Left colon (tissue), 2 donors: ENCODE measurements around the gene SGSM1. TPM values are rescaled to one million over a fixed set of nuclear protein-coding genes. Genes with fewer than 3 reads are reported as not detected.

ENCODE experiments used
- ATAC-seq: fragments of 200-7000 bp; cut with Tn5 transposase; one replicate; pipeline ENCODE4 v1.9.1; 2020; ENCODE audit warnings: mild to moderate bottlenecking, moderate library complexity
- DNase-seq, 2 donors: peaks; one replicate each; pipeline ENCODE4 v3.0.0-alpha.2; 2020
- intact Hi-C, 2 donors: fragments of 100-400 bp; cut with DNase I in 1 of 2; cut with micrococcal nuclease in 1 of 2; formaldehyde crosslinking; loops; one replicate each; pipeline versions ENCODE4 v1.11.2 to v1.14.0; 2022; cut with DNase I, micrococcal nuclease
- total RNA-seq, 2 donors: library from RNA; stranded (reverse); fragmentation: NEBNext Ultra II Directional; extraction: Animal tissue kit (Norgen Biotek cat#: 25700); gene quantifications; one replicate each; pipeline ENCODE4 v1.2.1, GENCODE V29; 2021
- donor health status: DM: no; HTN: no; CAD: no.
- donor health status: DM: yes; HTN: yes; CAD: no.

Gene SGSM1
- total RNA-seq, 2 donors from 2014 or later = 2.1 to 4.1 TPM

DNA sequence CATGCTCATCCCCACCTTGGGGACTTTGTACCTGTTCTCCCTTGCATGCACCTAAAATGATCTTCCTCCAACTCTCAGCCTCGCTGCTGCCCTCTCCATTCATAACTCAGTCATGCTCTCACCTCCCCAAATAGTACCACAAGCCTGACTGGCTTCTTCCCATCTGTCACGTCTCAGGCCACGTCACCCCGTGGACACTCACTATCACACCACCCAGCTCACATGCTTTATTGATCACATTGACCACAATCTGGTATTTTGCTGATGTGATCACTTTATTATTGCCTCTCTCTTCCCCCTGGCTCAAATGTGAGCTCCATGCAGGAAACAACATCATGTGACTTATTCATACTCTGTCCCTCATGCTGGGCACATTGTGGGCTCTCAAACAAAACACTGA is 9.2 kb upstream of the SGSM1 start:
- DNase-seq = no peak
- intact Hi-C loops = no loop called here
- no peak for ATAC-seq

DNA sequence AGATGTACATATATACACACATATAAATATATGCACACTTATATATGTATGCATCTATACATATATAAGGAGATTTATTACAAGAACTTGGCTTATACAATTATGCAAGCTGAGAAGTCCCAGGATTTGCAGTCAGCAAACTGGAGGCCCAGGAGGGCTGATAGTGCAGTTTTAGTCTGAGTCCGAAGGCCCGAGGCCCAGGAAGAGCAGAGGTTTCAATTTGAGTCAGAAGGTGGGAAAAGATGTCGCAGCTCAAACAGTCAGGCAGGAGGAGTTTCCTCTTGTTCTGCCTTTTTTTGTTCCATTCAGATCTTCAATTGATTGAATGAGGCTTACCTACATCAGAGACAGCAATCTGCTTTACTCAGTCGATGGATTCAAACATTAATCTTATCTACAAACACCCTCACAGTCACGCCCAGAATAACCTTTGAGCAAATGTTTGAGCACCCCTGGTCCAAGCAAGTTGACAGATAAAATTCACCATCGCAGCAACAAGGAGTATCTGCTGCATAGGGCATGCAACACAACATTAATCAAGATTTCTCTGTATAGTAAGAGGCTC is 4.0 kb upstream of the SGSM1 start:
- ATAC-seq (peak; percentile 15), DNase-seq (no peak)
- intact Hi-C loops = no loop called here

DNA sequence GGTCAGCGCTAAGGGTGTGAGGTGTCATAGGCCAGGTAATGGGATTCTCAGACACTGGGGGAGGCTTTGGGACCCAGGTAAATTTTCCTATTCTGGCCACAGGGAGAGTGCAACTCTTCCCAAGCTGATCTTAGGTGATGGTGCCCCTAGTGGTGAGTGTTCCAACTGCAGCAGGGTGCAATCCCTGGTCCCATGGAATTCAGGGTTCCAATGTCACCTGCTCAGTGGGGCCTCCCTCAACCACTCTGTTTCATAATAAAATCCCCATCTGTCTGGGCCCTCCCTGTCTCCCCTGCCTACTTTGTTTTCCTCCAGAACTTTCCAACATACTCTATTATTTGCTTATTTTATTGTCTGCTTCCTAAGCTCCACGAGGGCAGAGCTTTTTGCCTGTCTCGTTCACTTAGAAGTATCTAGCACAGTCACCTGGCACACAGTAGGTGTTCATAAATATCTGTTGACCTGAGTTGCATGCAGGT is 2.9 kb upstream of the SGSM1 start:
- ATAC-seq (peak; percentile 43), DNase-seq (peak; percentile 51 to 74)
- intact Hi-C loops = no loop called here

DNA sequence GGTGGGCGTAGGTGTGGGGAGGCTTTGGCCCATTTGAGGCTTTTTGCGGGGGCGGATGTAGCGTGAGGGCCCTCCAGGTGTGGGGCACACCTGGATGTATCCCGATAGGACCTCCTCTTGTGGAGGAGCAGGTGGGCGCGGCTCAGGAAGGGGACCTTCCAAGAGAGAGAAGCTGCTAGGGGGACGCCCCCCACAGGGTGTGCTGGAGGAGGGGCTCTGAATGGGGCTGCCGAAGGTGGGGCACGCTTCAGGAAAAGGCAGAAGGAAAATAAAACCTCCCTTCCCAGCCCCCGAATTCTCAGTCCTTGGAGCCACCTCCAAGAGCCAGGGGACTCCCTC is 621 bp downstream of the SGSM1 start:
- ATAC-seq = no peak
- intact Hi-C loops = no loop called here

DNA sequence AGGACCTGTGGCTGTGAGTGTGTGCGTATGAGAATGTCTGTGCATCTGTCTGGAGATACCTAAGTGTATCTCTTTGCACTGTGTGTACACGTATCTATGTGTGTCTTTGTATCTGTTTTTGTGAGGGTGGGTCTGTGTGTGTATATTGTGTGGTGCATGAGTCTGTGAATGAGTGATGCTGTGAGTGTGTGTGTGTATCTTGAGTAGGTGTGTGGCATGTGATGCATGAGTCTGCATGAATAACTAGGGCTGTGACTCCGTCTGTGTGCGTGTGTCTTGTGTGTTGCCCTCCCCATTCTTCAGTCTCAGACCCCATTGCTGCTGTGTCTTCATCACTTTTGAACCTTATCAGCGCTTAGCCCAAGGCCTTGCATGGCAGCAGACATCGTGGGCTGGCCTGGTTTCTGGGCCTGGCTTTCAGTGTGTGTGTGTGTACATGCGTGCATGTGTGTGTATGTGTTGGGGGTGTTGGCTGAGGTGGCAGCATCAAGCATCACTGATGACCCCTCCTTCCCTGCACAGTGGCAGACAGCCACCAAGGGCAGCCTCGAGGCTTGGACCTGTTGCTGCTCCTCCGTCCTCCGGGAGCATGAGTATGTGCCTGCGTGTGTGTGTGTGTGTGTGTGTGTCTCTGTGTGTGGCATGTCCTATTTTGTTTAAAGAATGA is 1.4 kb downstream of the SGSM1 start:
- ATAC-seq (no peak), DNase-seq (peak in 1 of 2 donors; percentile 29)
- intact Hi-C loops = no loop called here

More for the DNA sequence above, 621 bp downstream of the SGSM1 start:
- DNase-seq = no peak

DNA sequence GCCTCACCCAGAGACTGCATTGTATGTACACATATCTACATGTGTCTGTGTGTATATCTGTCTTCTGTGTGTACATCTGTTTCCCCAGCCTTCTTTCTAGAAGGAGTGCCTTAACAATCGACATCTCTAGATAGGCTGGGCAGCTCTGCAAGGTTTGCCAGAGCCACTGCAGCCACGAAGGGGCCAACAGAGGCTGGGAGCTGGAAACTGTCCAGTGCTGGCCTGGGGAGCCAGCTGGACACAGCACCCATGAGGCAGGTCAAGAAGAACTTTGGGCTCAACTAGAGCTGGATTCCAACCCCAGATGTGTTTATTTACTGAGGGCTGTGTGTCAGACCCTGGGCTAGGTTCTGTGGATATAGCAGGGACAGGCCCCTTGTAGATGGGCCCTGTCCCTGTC is 3.3 kb downstream of the SGSM1 start:
- intact Hi-C loops = no loop called here
- DNase-seq = no peak
- no peak for ATAC-seq

DNA sequence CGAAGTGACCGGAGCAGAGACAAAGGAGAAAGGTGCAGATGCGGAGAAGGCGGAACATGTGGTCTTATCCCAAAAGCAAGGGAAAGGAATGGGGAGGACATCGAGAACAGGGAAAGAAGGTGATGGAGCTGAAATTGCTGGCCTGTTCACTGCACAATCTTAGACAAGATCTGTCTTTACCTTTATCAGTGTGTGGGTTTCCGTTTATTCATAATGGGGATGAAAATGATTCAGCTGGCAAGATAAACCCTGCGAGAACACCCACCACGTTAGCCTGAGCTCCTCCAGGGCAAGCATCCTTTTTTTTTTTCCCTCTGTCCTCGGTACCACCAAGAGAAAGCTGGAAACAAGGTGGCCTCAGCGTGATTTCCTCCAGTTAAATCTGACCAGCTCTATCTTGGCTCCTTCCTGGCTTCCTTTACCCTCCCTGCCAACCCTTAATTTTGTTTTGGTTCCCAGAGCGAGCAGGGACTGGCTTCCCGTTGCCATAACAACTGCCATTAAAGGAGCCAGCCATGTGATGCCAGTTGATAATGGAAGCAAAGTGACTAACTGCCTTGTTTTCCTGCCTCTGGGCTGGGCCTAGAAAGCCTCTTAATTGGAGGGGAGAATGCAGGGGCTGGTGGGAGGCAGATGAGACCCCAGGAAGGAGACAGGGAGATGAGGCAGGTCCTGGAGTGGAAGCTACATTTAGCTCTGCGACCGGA is 4.2 kb downstream of the SGSM1 start:
- DNase-seq = no peak
- intact Hi-C loops = no loop called here
- ATAC-seq = no peak

DNA sequence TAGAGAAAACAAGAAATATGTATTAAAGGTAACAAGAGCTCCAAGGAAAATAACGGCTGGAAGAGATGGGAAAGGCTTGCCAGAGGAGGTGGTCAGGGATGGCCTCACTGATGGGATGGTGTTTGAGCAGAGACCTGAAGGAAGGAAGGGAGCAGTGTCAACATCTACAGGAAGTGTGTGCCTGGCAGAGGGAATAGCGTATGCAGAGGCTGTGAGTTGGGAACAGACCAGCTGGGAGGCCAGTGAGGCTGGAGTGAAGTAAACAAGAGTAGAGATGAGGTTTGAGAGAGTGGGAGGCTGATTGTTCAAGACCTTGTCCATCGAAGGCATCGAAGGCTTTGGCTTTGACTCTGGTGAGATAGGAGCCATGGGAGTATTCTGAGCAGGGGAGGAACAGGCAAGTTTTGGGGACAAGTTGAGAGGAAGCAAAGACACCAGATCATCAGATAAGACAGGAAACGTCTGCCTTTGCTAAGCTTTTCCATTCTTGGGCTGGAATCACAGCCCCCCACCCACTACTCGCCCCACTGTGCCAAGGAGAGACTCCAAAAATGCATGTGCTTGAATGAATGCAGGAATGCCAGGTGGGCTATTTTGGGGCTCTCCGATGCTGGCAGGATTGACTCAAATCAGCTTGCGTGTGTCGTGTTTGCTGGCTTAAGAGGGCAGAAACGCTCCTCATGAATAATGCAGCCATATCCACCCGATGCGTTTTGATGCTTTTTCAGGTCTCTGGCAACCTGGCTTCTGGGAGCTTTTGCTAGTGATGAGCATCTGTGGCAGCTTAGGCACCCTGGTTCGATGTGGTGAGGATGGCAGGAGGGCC is 7.2 kb downstream of the SGSM1 start:
- ATAC-seq = no peak
- intact Hi-C loops = no loop called here
- no peak for DNase-seq

DNA sequence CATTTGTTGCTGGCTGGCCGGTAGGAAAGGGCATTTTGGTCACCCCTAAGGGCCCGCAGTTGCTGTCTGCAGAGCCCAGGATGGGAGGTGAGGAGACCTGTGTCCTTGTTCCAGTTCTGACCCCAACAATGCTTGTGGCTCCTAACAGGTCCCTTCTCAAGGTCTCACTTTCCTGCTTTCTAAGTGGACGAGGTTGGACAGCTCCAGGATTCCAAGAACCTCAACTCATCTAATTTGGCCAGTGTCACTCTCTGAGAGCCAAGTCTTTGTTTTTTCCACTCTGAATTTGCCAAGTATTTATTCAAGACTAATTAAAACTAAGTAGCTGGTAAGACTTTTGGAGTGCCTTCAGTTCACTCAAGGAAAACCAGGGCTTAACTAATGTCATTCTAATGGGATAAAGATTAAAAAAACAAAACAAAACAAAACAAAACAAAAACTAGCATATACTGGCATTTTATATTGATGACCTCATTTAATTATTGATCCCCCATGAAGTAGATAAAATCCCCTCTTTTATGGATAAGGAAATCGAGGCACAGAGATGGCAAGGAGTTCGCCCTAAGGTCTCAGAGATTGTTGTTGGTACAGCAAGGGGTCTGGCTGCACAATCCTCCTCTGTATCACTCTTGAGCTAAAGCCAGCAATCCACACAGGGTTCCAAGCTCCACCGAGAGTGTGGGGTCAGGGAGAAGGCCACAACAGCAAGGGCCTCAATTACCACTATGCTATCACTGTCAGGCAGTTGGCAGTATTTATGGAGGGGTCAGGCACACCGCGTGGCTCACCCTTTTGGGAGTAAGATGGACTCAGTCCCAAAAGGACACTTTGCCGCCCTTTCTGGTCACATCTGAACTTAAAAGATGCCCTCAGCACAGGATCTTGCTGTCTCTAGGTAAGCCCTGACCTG is 8.1 kb downstream of the SGSM1 start:
- intact Hi-C loops = no loop called here
- DNase-seq (no peak), ATAC-seq (no peak)

DNA sequence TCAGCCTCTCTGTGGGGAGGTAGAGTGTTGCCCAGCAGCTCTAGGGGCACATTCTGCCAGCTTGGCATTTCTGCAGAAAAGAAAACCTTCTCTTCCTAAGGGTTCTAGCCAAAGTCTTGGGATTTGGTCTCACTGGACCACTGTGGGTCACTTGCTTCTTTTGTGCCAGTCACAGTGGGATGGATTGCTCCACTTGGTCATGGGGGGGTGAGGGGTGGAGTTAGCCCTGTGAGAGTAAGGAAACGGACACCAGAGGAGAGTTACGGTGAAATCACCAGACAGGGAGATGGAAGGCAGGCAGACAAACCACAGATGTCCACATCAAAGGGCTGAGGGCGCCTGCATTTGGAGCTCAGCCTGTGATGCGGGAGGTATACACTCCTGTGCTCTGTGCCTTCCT is 10.8 kb downstream of the SGSM1 start:
- peak in 1 of 2 donors; percentile 46 for DNase-seq
- ATAC-seq = no peak
- intact Hi-C loops = no loop called here

DNA sequence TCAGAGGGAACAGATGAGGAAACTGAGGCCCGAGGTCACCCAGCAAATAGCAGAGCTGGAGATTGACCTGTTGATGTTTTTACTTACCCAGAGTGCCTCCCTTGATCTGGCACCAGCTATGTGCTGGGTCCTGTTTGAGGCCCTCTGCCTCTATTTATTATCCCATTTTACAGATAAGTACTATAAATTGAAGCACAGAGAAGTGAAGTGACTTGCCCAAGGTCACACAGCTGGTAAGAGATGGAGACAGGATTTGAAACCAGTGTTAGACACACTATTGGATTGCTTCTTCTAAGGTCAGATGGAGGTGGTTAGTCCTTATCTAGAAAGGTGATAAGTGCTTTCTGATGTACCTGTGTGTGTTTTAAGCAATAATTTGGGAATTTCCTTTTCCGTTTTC is 13.5 kb downstream of the SGSM1 start:
- peak; percentile 1 for ATAC-seq
- intact Hi-C loops = no loop called here
- DNase-seq = no peak

DNA sequence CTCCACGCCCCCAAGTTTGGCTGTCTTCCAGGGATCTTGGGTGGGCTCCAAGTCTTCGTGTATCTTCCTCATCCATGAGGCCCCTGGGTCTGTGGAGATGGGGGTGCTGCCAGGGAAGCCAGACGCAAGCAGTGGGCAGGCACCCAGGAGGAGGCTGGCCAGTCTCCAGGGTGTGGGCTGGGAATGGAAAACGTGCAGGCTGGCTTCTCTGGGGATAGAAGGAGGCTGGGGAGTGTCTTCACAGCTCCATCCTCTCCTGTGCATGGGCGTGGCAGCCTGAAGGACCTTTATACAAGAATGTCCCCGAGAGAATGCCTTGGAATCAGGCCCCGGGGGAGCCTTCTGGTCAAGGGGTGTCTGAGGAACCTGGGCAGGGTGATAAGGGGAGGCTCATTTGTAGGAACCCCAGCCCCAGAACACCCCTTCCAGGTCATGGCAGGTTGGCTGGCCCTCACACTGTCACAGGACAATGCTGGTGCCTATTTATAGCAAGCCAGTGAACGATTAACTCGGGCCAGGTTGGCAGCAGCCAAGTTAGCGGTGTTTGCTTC is 14.0 kb downstream of the SGSM1 start:
- intact Hi-C loops = no loop called here
- ATAC-seq (peak; percentile 89), DNase-seq (peak; percentile 72 to 80)

DNA sequence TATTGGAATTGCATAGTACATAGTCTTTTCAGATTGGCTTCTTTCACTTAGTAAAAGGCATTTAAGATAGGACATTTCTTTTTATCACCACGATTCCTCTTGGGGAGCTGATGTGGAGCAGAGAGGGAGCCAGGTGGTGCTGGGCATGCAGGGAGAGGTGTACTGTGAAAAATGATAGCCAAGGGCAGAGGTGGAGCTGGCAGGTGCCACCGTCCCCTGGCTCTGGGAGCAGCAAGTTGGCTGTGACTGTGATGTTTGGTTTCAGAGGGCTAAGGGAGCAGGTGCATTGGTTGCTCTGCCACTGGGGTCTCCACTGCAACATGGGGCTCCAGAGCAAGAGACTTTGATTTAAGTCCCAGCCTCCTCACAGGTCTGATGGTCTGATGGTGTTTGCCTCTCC is 16.5 kb downstream of the SGSM1 start:
- no peak for ATAC-seq
- DNase-seq = no peak
- intact Hi-C loops = no loop called here

DNA sequence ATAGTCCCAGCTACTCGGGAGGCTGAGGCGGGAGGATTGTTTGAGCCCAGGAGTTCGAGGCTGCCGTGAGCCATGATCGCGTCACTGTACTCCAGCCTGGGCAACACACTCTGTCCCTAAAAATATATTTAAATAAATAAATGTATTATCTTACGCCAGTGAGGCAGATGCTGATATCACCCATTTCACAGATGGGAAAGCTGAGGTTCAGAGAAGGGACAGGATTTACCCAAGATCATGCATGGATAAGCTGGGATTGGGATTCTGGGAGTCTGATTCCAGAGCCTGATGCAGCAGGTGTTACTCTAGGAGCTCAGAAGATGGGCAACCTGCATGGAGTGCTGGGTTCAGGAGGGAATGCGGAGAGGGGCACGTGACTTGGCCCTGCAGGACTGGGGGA is 17.8 kb downstream of the SGSM1 start:
- DNase-seq = no peak
- intact Hi-C loops = no loop called here
- no peak for ATAC-seq

DNA sequence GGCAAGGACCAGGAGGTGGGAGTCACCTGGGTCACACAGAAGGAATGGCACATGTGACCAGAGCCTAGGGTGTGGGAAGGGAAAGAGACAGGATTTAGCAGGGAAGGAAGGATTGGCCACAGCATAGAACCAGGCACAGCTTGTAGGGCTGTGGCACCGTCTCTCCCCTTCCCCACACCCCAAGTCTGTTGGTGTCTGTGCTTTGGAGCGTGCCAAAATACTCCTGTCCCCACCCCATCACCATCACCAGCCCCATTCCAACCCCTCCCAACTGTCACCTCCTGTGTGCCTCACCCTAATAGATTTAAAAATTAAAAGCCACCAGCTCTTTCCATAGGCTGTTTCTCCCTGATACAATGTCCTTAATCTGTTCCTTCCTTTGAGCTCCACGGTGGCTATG is 18.2 kb downstream of the SGSM1 start:
- no peak for ATAC-seq
- intact Hi-C loops = no loop called here
- DNase-seq = no peak

DNA sequence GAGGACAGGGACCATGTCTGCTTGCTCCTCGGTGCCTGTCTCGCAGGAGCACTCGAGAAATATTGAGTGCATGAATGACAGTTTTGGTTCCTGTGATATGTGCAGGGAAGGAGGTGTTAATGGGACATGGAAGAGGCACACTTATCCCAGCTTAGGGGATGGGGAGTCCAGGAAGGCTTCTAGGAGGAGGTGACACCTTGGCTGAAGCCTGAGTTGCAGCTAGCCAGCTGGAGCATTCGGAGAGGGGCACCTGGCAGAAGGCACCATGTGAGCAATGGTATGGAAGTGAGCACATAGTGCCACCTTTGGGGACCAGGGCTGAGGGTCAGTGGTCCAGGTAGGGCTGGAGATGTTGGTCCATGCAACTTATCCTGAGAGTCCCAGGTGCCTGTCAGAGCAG is 18.9 kb downstream of the SGSM1 start:
- DNase-seq = no peak
- ATAC-seq = no peak
- intact Hi-C loops = no loop called here

DNA sequence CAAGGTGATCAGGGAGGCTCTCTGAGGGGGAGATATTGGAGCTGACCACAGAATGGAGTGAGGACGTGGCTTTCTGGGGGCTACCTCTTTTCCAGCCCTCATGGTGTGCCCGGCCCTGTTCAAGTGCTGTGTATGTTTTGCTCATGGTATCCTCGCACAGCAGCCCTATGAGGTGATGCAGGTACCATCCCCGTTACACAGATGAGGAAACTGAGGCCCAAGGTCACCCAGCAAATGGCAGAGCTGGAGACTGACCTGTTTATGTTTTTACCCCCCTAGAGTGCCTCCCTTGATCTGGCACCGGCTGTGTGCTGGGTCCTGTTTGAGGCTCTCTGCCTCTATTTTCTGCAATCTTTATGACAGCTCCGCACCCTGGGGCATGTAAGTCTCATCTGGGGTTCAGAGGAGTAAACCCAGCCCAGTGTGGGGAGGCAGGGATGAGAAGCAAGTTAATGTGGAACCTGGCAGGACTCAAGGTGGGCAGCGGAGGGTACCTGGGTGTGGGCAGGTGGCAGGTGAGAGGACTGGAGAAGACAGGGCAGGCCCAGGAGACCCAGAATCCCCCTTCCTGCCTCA is 20.8 kb downstream of the SGSM1 start:
- intact Hi-C loops = no loop called here
- ATAC-seq = peak; percentile 52
- DNase-seq = peak in 1 of 2 donors; percentile 26

DNA sequence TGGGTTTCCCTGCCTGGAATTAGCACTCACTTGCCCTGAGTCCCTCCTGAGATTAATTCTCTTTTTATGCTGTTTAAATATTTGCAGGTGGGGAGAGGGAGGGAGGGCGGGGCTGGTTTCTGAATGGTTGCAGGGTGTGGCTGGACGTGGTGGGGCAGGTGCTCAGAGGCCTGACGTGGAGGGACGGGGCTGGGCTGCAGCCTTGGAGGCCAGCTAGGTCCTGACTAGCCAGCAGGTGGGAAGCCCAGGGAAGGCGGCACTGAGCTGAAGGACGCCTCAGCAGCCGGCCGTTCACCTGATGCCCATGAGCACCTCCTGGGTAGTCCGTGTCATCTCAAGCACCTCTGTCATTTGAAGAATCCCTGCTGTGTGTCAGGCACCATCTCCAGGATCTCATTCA is 21.3 kb downstream of the SGSM1 start:
- ATAC-seq = peak; percentile 94
- intact Hi-C loops = no loop called here

More for the DNA sequence above, 21.3 kb downstream of the SGSM1 start:
- peak; percentile 81 to 85 for DNase-seq
